GM12801 (cell line): ENCODE data around the gene ZNF677.
"Not testable (repeated sequence)": the region's sequence is repeated elsewhere in the genome, so short reads cannot be mapped to it uniquely, and the experiment has no call there.

ENCODE experiments used
- TF ChIP-seq, protein P1 (sequence below): IDR thresholded peaks from one replicate; pipeline ENCODE4 v1.5.1; 2011; ENCODE audit warnings: control low read depth; ENCODE audit not compliant: insufficient read length; ENCODE audit errors: extremely low read depth

The ZNF677 gene

GRCh38 chr19:53254411-53255341, at the start of gene ZNF677:
ZNF677 (minus strand) TSS chr19:53254873; CDS start chr19:53251550, 3,323 bp downstream.
- TF ChIP-seq, protein P1, sequence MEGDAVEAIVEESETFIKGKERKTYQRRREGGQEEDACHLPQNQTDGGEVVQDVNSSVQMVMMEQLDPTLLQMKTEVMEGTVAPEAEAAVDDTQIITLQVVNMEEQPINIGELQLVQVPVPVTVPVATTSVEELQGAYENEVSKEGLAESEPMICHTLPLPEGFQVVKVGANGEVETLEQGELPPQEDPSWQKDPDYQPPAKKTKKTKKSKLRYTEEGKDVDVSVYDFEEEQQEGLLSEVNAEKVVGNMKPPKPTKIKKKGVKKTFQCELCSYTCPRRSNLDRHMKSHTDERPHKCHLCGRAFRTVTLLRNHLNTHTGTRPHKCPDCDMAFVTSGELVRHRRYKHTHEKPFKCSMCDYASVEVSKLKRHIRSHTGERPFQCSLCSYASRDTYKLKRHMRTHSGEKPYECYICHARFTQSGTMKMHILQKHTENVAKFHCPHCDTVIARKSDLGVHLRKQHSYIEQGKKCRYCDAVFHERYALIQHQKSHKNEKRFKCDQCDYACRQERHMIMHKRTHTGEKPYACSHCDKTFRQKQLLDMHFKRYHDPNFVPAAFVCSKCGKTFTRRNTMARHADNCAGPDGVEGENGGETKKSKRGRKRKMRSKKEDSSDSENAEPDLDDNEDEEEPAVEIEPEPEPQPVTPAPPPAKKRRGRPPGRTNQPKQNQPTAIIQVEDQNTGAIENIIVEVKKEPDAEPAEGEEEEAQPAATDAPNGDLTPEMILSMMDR: no peak

DNA sequence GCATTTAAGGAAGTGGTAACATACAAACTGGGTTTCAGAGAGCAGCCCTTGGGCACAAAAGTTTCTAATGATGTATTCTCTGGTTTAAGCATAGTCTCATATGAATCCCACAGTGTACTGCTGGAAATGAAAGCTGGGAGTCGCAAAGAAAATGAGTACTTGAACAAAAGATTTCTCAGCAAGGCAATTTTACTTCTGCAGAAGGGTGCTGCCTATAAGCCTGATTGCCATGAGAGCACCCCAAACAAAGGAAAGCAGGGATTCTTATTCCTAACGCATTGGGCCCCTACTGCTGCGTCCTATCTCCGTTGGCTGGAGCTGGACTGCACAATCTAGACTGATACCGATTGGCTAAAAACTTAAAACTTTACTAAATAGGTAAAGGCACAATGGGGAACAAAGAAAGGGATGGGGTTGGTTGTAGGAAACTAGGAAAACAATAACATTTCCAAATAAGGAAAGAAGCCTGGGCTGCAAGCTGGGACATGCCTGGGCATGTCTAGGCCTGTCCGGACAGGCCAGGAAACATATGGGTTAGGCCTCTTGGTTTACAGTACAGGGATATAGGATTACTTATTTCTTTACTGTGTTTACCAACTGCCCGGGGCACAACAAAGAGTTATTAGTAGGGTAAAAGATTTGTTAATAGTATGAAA, 40.2 kb upstream of the ZNF677 start:
- TF ChIP-seq, protein P1: no peak

GRCh38 chr19:53290758-53291549, 36.3 kb upstream of the ZNF677 start:
- TF ChIP-seq, protein P1: no peak

DNA sequence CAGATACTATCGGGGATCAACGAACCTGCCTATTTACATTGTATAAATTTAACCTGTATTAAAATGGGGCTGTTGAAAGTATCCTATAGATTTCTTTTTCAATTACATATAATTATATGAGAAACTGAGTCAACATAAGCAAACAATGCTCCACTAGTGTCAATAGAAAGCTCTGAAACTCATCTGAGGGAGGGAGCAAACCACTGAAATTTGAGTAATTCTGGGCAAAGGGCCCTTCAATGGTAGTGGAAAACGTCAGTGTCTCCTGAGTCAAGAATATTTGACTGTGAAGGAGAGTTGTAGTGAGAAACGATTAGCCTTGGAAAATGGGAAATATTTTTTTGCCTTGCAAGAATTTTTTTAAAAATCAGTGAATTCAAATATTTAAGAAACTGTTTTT, 30.4 kb upstream of the ZNF677 start:
- TF ChIP-seq, protein P1: no peak

GRCh38 chr19:53275480-53275879, 20.8 kb upstream of the ZNF677 start:
- TF ChIP-seq, protein P1: no peak

- TF ChIP-seq, protein P1: no peak
These were observed 17.4 kb upstream of the ZNF677 start for GRCh38 chr19:53272044-53272443.

DNA sequence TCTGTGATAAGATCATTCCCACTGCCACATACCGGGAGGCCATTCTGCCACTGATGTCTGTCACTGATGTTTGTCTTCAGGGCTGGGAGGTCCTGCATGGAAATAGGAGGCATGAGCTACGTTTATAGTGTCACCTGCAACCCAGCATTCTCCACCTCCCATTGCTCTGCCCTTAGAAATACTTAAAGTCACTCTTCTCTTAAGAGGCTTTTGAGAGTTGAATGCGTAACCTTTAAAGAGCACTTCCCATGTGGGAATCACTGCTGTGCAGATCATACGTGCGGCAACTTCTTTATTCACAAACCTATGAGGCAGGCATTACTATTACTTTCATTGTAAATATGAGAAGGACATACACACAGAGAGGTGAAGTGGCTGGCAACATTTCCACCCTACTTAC, 12.9 kb upstream of the ZNF677 start, which contains the start of gene VN1R4:
VN1R4 (minus strand) TSS at position 101 of the 400 bp plus-strand sequence; CDS start at position 43, 58 bp downstream.
- TF ChIP-seq, protein P1: not testable (repeated sequence)
